HEK293 (cell line): ENCODE measurements around the gene MGA.

ENCODE experiments used
- CTCF ChIA-PET: fragments of 350-600 bp; formaldehyde crosslinking; extraction: SDS; loops from one replicate; lab custom pipeline; 2021; ENCODE audit warnings: antibody characterized with exemption; lab: Yijun Ruan, JAX
- POLR2A ChIA-PET: fragments of 300-600 bp; formaldehyde crosslinking; extraction: SDS; loops from one replicate; lab custom pipeline; 2020; ENCODE audit warnings: antibody characterized with exemption, inconsistent platforms; lab: Yijun Ruan, JAX
- H3K27ac ChIP-seq: fragments of 200-500 bp; sonication (Bioruptor generic); 2 replicates; pipeline ENCODE4 v1.5.1; 2014; ENCODE audit warnings: low read depth, low read length, control low read depth, inconsistent platforms; ENCODE audit errors: extremely low read depth
- H3K36me3 ChIP-seq, 2 experiments: fragments of 200-500 bp in 1 of 2; sonication (Bioruptor generic) in 1 of 2; 1 replicate in 1 of 2; 2 replicates in 1 of 2; pipeline ENCODE4 v1.5.1; 2014 to 2017; ENCODE audit warnings: inconsistent platforms in 2 of 2, low read length in 2 of 2; ENCODE audit not compliant: control insufficient read depth in 2 of 2, insufficient read depth in 1 of 2
- H3K4me1 ChIP-seq: fragments of 200-500 bp; sonication (Bioruptor generic); 2 replicates; pipeline ENCODE4 v1.5.1; 2014; ENCODE audit warnings: mild to moderate bottlenecking, low read length, inconsistent platforms; ENCODE audit not compliant: control insufficient read depth, insufficient read depth
- H3K4me3 ChIP-seq: 2 replicates; pipeline ENCODE4 v1.5.1; 2011; ENCODE audit warnings: low read depth, mild to moderate bottlenecking, control low read depth, low read length, moderate library complexity
- H3K9me3 ChIP-seq: fragments of 200-500 bp; sonication (Bioruptor generic); 2 replicates; pipeline ENCODE4 v1.5.1; 2014; ENCODE audit warnings: low read depth, low read length, inconsistent platforms; ENCODE audit not compliant: control insufficient read depth, insufficient read depth
- GLIS1 ChIP-seq: fragments of 450-650 bp; formaldehyde crosslinking; IDR thresholded peaks from 2 replicates; pipeline ENCODE4 v1.5.1; 2016; ENCODE audit warnings: missing biosample characterization, missing genetic modification characterization
- GLIS2 ChIP-seq: fragments of 450-650 bp; formaldehyde crosslinking; IDR thresholded peaks from 2 replicates; pipeline ENCODE4 v1.5.1; 2016; ENCODE audit warnings: missing biosample characterization, missing genetic modification characterization
- HOXA7 ChIP-seq: sonication (generic); formaldehyde crosslinking; IDR thresholded peaks from 2 replicates; pipeline ENCODE4 v1.8.1; 2022; ENCODE audit warnings: missing genetic modification reagents, borderline replicate concordance
- IKZF3 ChIP-seq: fragments of 450-650 bp; IDR thresholded peaks from 2 replicates; pipeline ENCODE4 v1.5.0; 2018; ENCODE audit warnings: missing biosample characterization, mild to moderate bottlenecking, missing genetic modification characterization, moderate library complexity
- MEIS1 ChIP-seq: sonication (generic); formaldehyde crosslinking; IDR thresholded peaks from 2 replicates; pipeline ENCODE4 v1.8.1; 2022; ENCODE audit warnings: missing genetic modification reagents, mild to moderate bottlenecking, borderline replicate concordance
- PRDM6 ChIP-seq: fragments of 450-650 bp; formaldehyde crosslinking; IDR thresholded peaks from 2 replicates; pipeline ENCODE4 v1.5.1; 2017; ENCODE audit warnings: missing biosample characterization, missing genetic modification characterization
- SALL2 ChIP-seq: fragments of 450-650 bp; formaldehyde crosslinking; IDR thresholded peaks from 2 replicates; pipeline ENCODE4 v1.5.0; 2017; ENCODE audit warnings: missing biosample characterization, mild to moderate bottlenecking, missing genetic modification characterization, borderline replicate concordance
- SCRT1 ChIP-seq: fragments of 450-650 bp; formaldehyde crosslinking; IDR thresholded peaks from 2 replicates; pipeline ENCODE4 v1.5.1; 2016; ENCODE audit warnings: missing biosample characterization, missing genetic modification characterization, borderline replicate concordance
- SP3 ChIP-seq: fragments of 450-650 bp; formaldehyde crosslinking; IDR thresholded peaks from 2 replicates; pipeline ENCODE4 v1.5.1; 2016; ENCODE audit warnings: missing biosample characterization, missing genetic modification characterization
- SP7 ChIP-seq: fragments of 450-650 bp; formaldehyde crosslinking; IDR thresholded peaks from 2 replicates; pipeline ENCODE4 v1.5.1; 2016; ENCODE audit warnings: missing biosample characterization, missing genetic modification characterization
- YY1 ChIP-seq: fragments of 450-650 bp; formaldehyde crosslinking; IDR thresholded peaks from 2 replicates; pipeline ENCODE4 v1.5.1; 2018; ENCODE audit warnings: missing biosample characterization, missing genetic modification characterization
- ZIC2 ChIP-seq: fragments of 450-650 bp; formaldehyde crosslinking; IDR thresholded peaks from 2 replicates; pipeline ENCODE4 v1.5.1; 2016; ENCODE audit warnings: missing biosample characterization, missing genetic modification characterization
- ZNF138 ChIP-seq: fragments of 450-650 bp; formaldehyde crosslinking; IDR thresholded peaks from 2 replicates; pipeline ENCODE4 v1.5.1; 2016; ENCODE audit warnings: missing biosample characterization, missing genetic modification characterization, borderline replicate concordance
- ZNF221 ChIP-seq: fragments of 450-650 bp; formaldehyde crosslinking; IDR thresholded peaks from 2 replicates; pipeline ENCODE4 v1.5.1; 2017; ENCODE audit warnings: missing biosample characterization, missing genetic modification characterization, borderline replicate concordance
- ZNF223 ChIP-seq: fragments of 450-650 bp; formaldehyde crosslinking; IDR thresholded peaks from 2 replicates; pipeline ENCODE4 v1.5.1; 2016; ENCODE audit warnings: missing biosample characterization, missing genetic modification characterization
- ZNF394 ChIP-seq: fragments of 450-650 bp; formaldehyde crosslinking; IDR thresholded peaks from 2 replicates; pipeline ENCODE4 v1.5.1; 2016; ENCODE audit warnings: missing biosample characterization, missing genetic modification characterization, mild to moderate bottlenecking, moderate library complexity, borderline replicate concordance
- ZNF426 ChIP-seq: fragments of 450-650 bp; formaldehyde crosslinking; IDR thresholded peaks from 2 replicates; pipeline ENCODE4 v1.5.1; 2017; ENCODE audit warnings: missing biosample characterization, missing genetic modification characterization, mild to moderate bottlenecking, inconsistent platforms, moderate library complexity
- ZNF48 ChIP-seq: fragments of 450-650 bp; formaldehyde crosslinking; IDR thresholded peaks from 2 replicates; pipeline ENCODE4 v1.5.1; 2016; ENCODE audit warnings: missing biosample characterization, missing genetic modification characterization
- ZNF513 ChIP-seq: fragments of 450-650 bp; IDR thresholded peaks from 2 replicates; pipeline ENCODE4 v1.5.1; 2018; ENCODE audit warnings: missing biosample characterization, missing genetic modification characterization
- ZNF529 ChIP-seq: fragments of 450-650 bp; formaldehyde crosslinking; IDR thresholded peaks from 2 replicates; pipeline ENCODE4 v1.5.1; 2017; ENCODE audit warnings: missing genetic modification characterization, missing biosample characterization; ENCODE audit not compliant: insufficient replicate concordance
- ZNF830 ChIP-seq: fragments of 450-650 bp; IDR thresholded peaks from 2 replicates; pipeline ENCODE4 v1.5.0; 2018; ENCODE audit warnings: missing biosample characterization, missing genetic modification characterization, low read depth, mild to moderate bottlenecking, moderate library complexity
- ZSCAN30 ChIP-seq: fragments of 450-650 bp; IDR thresholded peaks from 2 replicates; pipeline ENCODE4 v1.5.1; 2018; ENCODE audit warnings: missing biosample characterization, mild to moderate bottlenecking, missing genetic modification characterization, moderate library complexity
- ZSCAN5A ChIP-seq: fragments of 450-650 bp; formaldehyde crosslinking; IDR thresholded peaks from 2 replicates; pipeline ENCODE4 v1.5.1; 2016; ENCODE audit warnings: missing biosample characterization, missing genetic modification characterization

MGA gene

GRCh38 chr15:41819455-41820050 is 159.3 kb downstream of the MGA start:
- no peaks in the 10 kb centered on the region for H3K9me3 ChIP-seq
- peaks cover 0 to 59% of the 10 kb centered on the region in 2 experiments; a peak in 1 of 3 replicates for H3K36me3 ChIP-seq
- no peak overlapping the region for H3K4me3 ChIP-seq
- ChIA-PET POLR2A (no interaction called here), CTCF (interaction anchor here (0.6 to 1.2 kb wide), 3 partner anchors 9 to 37 kb away, joined by 3 read pairs; no protein-coding TSS in a partner anchor)
- TF ChIP-seq PRDM6 (tag by site-specific recombination) = no peak
- no peak for TF ChIP-seq ZNF223 (tag by site-specific recombination)
- TF ChIP-seq ZNF221 (tag by site-specific recombination) = no peak
- TF ChIP-seq GLIS2 = no peak
- no peak for TF ChIP-seq ZNF394 (tag by site-specific recombination)
- no peaks in the 10 kb centered on the region for H3K4me1 ChIP-seq
- H3K27ac ChIP-seq = no peak overlapping the region

GRCh38 chr15:41820791-41821423 is 160.7 kb downstream of the MGA start:
- no peak overlapping the region for H3K4me3 ChIP-seq
- no peaks in the 10 kb centered on the region for H3K9me3 ChIP-seq
- POLR2A ChIA-PET = no interaction called here
- CTCF ChIA-PET = interaction anchor here (1.0 kb wide), 1 partner anchor 160 kb away, joined by 3 read pairs; no protein-coding TSS in a partner anchor
- peaks cover 0 to 60% of the 10 kb centered on the region in 2 experiments; a peak in 1 of 3 replicates for H3K36me3 ChIP-seq
- H3K4me1 ChIP-seq = no peaks in the 10 kb centered on the region
- H3K27ac ChIP-seq = no peak overlapping the region
- TF ChIP-seq SALL2 (tag by site-specific recombination) = no peak
- no peak for TF ChIP-seq ZNF513 (tag by site-specific recombination)
- TF ChIP-seq ZNF426 (tag by site-specific recombination) = no peak
- TF ChIP-seq GLIS1 (tag by site-specific recombination) = peak; percentile 37; the same call in 1 of the 2 replicates

- TF ChIP-seq ZIC2 (tag by site-specific recombination) (peak; percentile 42), SP7 (tag by site-specific recombination) (no peak), ZSCAN30 (tag by site-specific recombination) (no peak)
- no peak overlapping the region for H3K4me3 ChIP-seq
- H3K36me3 ChIP-seq = peaks cover 0 to 58% of the 10 kb centered on the region in 2 experiments; a peak in 1 of 3 replicates
- POLR2A ChIA-PET = no interaction called here
- no peak overlapping the region for H3K27ac ChIP-seq
- CTCF ChIA-PET = interaction anchor here (0.5 to 1.0 kb wide), 2 partner anchors 161 to 342 kb away, joined by 3 read pairs; no protein-coding TSS in a partner anchor
- H3K9me3 ChIP-seq = no peaks in the 10 kb centered on the region
- no peaks in the 10 kb centered on the region for H3K4me1 ChIP-seq
These were observed 161.6 kb downstream of the MGA start for GRCh38 chr15:41821831-41822230.

GRCh38 chr15:41822471-41822870 is 162.3 kb downstream of the MGA start:
- POLR2A ChIA-PET = no interaction called here
- CTCF ChIA-PET = interaction anchor here (0.5 to 2.1 kb wide), 2 partner anchors 11 to 342 kb away, joined by 3 to 7 read pairs; no protein-coding TSS in a partner anchor
- Histone ChIP-seq H3K27ac (no peak overlapping the region), H3K4me3 (no peak overlapping the region), H3K9me3 (no peaks in the 10 kb centered on the region), H3K4me1 (no peaks in the 10 kb centered on the region), H3K36me3 (peaks cover 0 to 52% of the 10 kb centered on the region in 2 experiments; a peak in 1 of 3 replicates)
- no peak for TF ChIP-seq MEIS1 (CRISPR knock-in tag)
- TF ChIP-seq ZNF48 (tag by site-specific recombination) = no peak
- TF ChIP-seq ZNF138 (tag by site-specific recombination) = no peak
- no peak for TF ChIP-seq SP3 (tag by site-specific recombination)
- no peak for TF ChIP-seq IKZF3 (tag by site-specific recombination)
- TF ChIP-seq ZNF529 (tag by site-specific recombination) = no peak
- TF ChIP-seq ZSCAN5A (tag by site-specific recombination) = no peak
- no peak for TF ChIP-seq ZNF830 (tag by site-specific recombination)
- no peak for TF ChIP-seq HOXA7 (CRISPR knock-in tag)
- TF ChIP-seq SCRT1 (tag by site-specific recombination) = no peak
- TF ChIP-seq YY1 (tag by site-specific recombination) = no peak
